Rectal smooth muscle tissue (tissue), 1 donor: ENCODE measurements around the gene NHLRC1.
"Not testable (repeated sequence)": the region's sequence is repeated elsewhere in the genome, so short reads cannot be mapped to it uniquely, and the experiment has no call there.

Experiments
- H3K27ac ChIP-seq: one replicate; pipeline ENCODE4 v1.7.0; 2013; ENCODE audit warnings: low read depth, low read length, inconsistent platforms
- H3K27me3 ChIP-seq: one replicate; pipeline ENCODE4 v1.7.0; 2013; ENCODE audit warnings: low read length; ENCODE audit not compliant: control insufficient read depth, insufficient read depth
- H3K36me3 ChIP-seq: one replicate; pipeline ENCODE4 v1.7.0; 2013; ENCODE audit warnings: low read length; ENCODE audit not compliant: control insufficient read depth, insufficient read depth
- H3K4me1 ChIP-seq: one replicate; pipeline ENCODE4 v1.7.0; 2013; ENCODE audit warnings: low read length; ENCODE audit not compliant: control insufficient read depth, insufficient read depth
- H3K4me3 ChIP-seq: one replicate; pipeline ENCODE4 v1.7.0; 2013; ENCODE audit warnings: low read length
- H3K9ac ChIP-seq: one replicate; pipeline ENCODE4 v1.7.0; 2013; ENCODE audit warnings: low read length

The NHLRC1 gene

GRCh38 chr6:18153311-18153703 is 30.8 kb upstream of the NHLRC1 start:
- peak overlapping the region; percentile 88 for H3K4me3 ChIP-seq
- H3K27me3 ChIP-seq = no peaks in the 10 kb centered on the region
- no peaks in the 10 kb centered on the region for H3K36me3 ChIP-seq
- H3K4me1 ChIP-seq = no peaks in the 10 kb centered on the region
- H3K27ac ChIP-seq = no peak overlapping the region
- H3K9ac ChIP-seq = no peak overlapping the region

GRCh38 chr6:18151801-18152200 is 29.3 kb upstream of the NHLRC1 start:
- Histone ChIP-seq H3K27ac (no peak overlapping the region), H3K9ac (no peak overlapping the region), H3K27me3 (no peaks in the 10 kb centered on the region), H3K4me1 (no peaks in the 10 kb centered on the region), H3K36me3 (no peaks in the 10 kb centered on the region), H3K4me3 (no peak overlapping the region)

- not testable (repeated sequence) for H3K9ac ChIP-seq, H3K4me1 ChIP-seq, H3K4me3 ChIP-seq, H3K36me3 ChIP-seq, H3K27me3 ChIP-seq, H3K27ac ChIP-seq
Observed at GRCh38 chr6:18151391-18151790, 28.9 kb upstream of the NHLRC1 start.

- Histone ChIP-seq H3K27ac (no peak overlapping the region), H3K36me3 (no peaks in the 10 kb centered on the region), H3K4me3 (no peak overlapping the region), H3K9ac (no peak overlapping the region), H3K27me3 (no peaks in the 10 kb centered on the region), H3K4me1 (no peaks in the 10 kb centered on the region)
Observed at GRCh38 chr6:18148304-18149025, 26.0 kb upstream of the NHLRC1 start.

- no peaks in the 10 kb centered on the region for H3K36me3 ChIP-seq
- no peak overlapping the region for H3K27ac ChIP-seq
- no peaks in the 10 kb centered on the region for H3K4me1 ChIP-seq
- H3K27me3 ChIP-seq = no peaks in the 10 kb centered on the region
- no peak overlapping the region for H3K9ac ChIP-seq
- H3K4me3 ChIP-seq = no peak overlapping the region
Observed at GRCh38 chr6:18147616-18148015, 25.1 kb upstream of the NHLRC1 start.

- Histone ChIP-seq H3K36me3 (no peaks in the 10 kb centered on the region), H3K27me3 (no peaks in the 10 kb centered on the region), H3K4me1 (no peaks in the 10 kb centered on the region), H3K27ac (no peak overlapping the region), H3K9ac (no peak overlapping the region), H3K4me3 (no peak overlapping the region)
Observed at GRCh38 chr6:18147160-18147559, 24.7 kb upstream of the NHLRC1 start.

GRCh38 chr6:18142591-18142861 is 20.0 kb upstream of the NHLRC1 start:
- H3K4me1 ChIP-seq = no peaks in the 10 kb centered on the region
- peaks cover 3% of the 10 kb centered on the region for H3K36me3 ChIP-seq
- H3K9ac ChIP-seq = no peak overlapping the region
- H3K4me3 ChIP-seq = no peak overlapping the region
- H3K27ac ChIP-seq = no peak overlapping the region
- no peaks in the 10 kb centered on the region for H3K27me3 ChIP-seq

GRCh38 chr6:18141805-18142590 is 19.5 kb upstream of the NHLRC1 start:
- H3K4me1 ChIP-seq = no peaks in the 10 kb centered on the region
- H3K27ac ChIP-seq = no peak overlapping the region
- H3K4me3 ChIP-seq = no peak overlapping the region
- no peak overlapping the region for H3K9ac ChIP-seq
- H3K27me3 ChIP-seq = no peaks in the 10 kb centered on the region
- H3K36me3 ChIP-seq = peaks cover 3% of the 10 kb centered on the region

GRCh38 chr6:18139935-18140621 is 17.6 kb upstream of the NHLRC1 start:
- no peaks in the 10 kb centered on the region for H3K27me3 ChIP-seq
- H3K9ac ChIP-seq = no peak overlapping the region
- no peak overlapping the region for H3K4me3 ChIP-seq
- no peaks in the 10 kb centered on the region for H3K4me1 ChIP-seq
- peaks cover 3% of the 10 kb centered on the region for H3K36me3 ChIP-seq
- no peak overlapping the region for H3K27ac ChIP-seq

GRCh38 chr6:18138906-18139305 is 16.4 kb upstream of the NHLRC1 start:
- peaks cover 3% of the 10 kb centered on the region for H3K36me3 ChIP-seq
- H3K4me1 ChIP-seq = no peaks in the 10 kb centered on the region
- H3K27me3 ChIP-seq = no peaks in the 10 kb centered on the region
- no peak overlapping the region for H3K9ac ChIP-seq
- H3K27ac ChIP-seq = no peak overlapping the region
- no peak overlapping the region for H3K4me3 ChIP-seq

- H3K36me3 ChIP-seq = peaks cover 3% of the 10 kb centered on the region
- no peaks in the 10 kb centered on the region for H3K4me1 ChIP-seq
- H3K27ac ChIP-seq = no peak overlapping the region
- H3K4me3 ChIP-seq = no peak overlapping the region
- no peak overlapping the region for H3K9ac ChIP-seq
- H3K27me3 ChIP-seq = no peaks in the 10 kb centered on the region
Observed at GRCh38 chr6:18136260-18136659, 13.8 kb upstream of the NHLRC1 start.

GRCh38 chr6:18135171-18135570 is 12.7 kb upstream of the NHLRC1 start:
- Histone ChIP-seq H3K4me1 (no peaks in the 10 kb centered on the region), H3K27me3 (no peaks in the 10 kb centered on the region), H3K27ac (no peak overlapping the region), H3K4me3 (no peak overlapping the region), H3K9ac (no peak overlapping the region), H3K36me3 (peaks cover 3% of the 10 kb centered on the region)
